ENCODE measurements around the gene STXBP2. TPM values are rescaled to one million over a fixed set of nuclear protein-coding genes. Genes with fewer than 3 reads are reported as not detected.

Gene STXBP2
- total and polyA plus RNA-seq, 7 donors: 0.55 to 4.5 (median 2.7) TPM

- H3K4me3 ChIP-seq: no peak overlapping the region
- DNase-seq (no peak), ATAC-seq (no peak)
- no peaks in the 10 kb centered on the region for H3K9me3 ChIP-seq
- peaks cover 0 to 4% (median 0%) of the 10 kb centered on the region in 3 donors for H3K27me3 ChIP-seq (ENCODE audit: insufficient read depth in 3 of 3, low read length in 2 of 3)
- TF ChIP-seq CTCF (IDR thresholded peaks at IDR 0.05): no peak
- no peaks in the 10 kb centered on the region for H3K4me1 ChIP-seq
- WGBS, 3 donors: 84 to 91% (median 90%) methylated on average over 16 to 20 of the region's 20 CpGs
- H3K27ac ChIP-seq: no peak overlapping the region
- no peaks in the 10 kb centered on the region for H3K36me3 ChIP-seq (ENCODE audit: insufficient read depth in 1 of 2, low read depth in 1 of 2)
- intact Hi-C loops (cut with DNase I): no loop called here
Observed at GRCh38 chr19:7644550-7644877, 7.6 kb downstream of the STXBP2 start.

- intact Hi-C loops (cut with DNase I): no loop called here
- no peak for ATAC-seq
- peaks cover 0 to 4% (median 0%) of the 10 kb centered on the region in 3 donors for H3K27me3 ChIP-seq (ENCODE audit: insufficient read depth in 3 of 3, low read length in 2 of 3)
- no peak overlapping the region for H3K27ac ChIP-seq
- no peak for DNase-seq
- H3K9me3 ChIP-seq: no peaks in the 10 kb centered on the region
- H3K36me3 ChIP-seq (ENCODE audit: insufficient read depth in 1 of 2, low read depth in 1 of 2): no peaks in the 10 kb centered on the region
- WGBS, 3 donors: 80 to 85% (median 83%) methylated on average over 14 of the region's 14 CpGs
- no peak for TF ChIP-seq CTCF (IDR thresholded peaks at IDR 0.05)
- H3K4me3 ChIP-seq: no peak overlapping the region
- no peaks in the 10 kb centered on the region for H3K4me1 ChIP-seq
Observed at GRCh38 chr19:7645163-7645562, 8.3 kb downstream of the STXBP2 start.

GRCh38 chr19:7645656-7646425 lies 8.9 kb downstream of the STXBP2 start:
- Histone ChIP-seq H3K27ac (no peak overlapping the region), H3K36me3 (ENCODE audit: insufficient read depth in 1 of 2, low read depth in 1 of 2) (no peaks in the 10 kb centered on the region), H3K9me3 (no peaks in the 10 kb centered on the region), H3K4me1 (no peaks in the 10 kb centered on the region), H3K27me3 (ENCODE audit: insufficient read depth in 3 of 3, low read length in 2 of 3) (peaks cover 0 to 4% (median 0%) of the 10 kb centered on the region in 3 donors), H3K4me3 (no peak overlapping the region)
- intact Hi-C loops (cut with DNase I): no loop called here
- WGBS, 3 donors: 54 to 57% (median 57%) methylated on average over 19 to 20 of the region's 20 CpGs
- ATAC-seq: no peak
- DNase-seq: no peak
- no peak for TF ChIP-seq CTCF (IDR thresholded peaks at IDR 0.05)

- DNase-seq: no peak
- Histone ChIP-seq H3K4me3 (no peak overlapping the region), H3K27me3 (ENCODE audit: insufficient read depth in 3 of 3, low read length in 2 of 3) (peaks cover 0 to 4% (median 0%) of the 10 kb centered on the region in 3 donors), H3K27ac (no peak overlapping the region), H3K4me1 (no peaks in the 10 kb centered on the region), H3K9me3 (no peaks in the 10 kb centered on the region), H3K36me3 (ENCODE audit: insufficient read depth in 1 of 2, low read depth in 1 of 2) (no peaks in the 10 kb centered on the region)
- intact Hi-C loops (cut with DNase I): no loop called here
- TF ChIP-seq CTCF (IDR thresholded peaks at IDR 0.05): no peak
- 66 to 83% (median 81%) methylated on average over 7 to 8 of the region's 8 CpGs for WGBS, 3 donors
- no peak for ATAC-seq
Observed at GRCh38 chr19:7646426-7646700, 9.5 kb downstream of the STXBP2 start.

GRCh38 chr19:7647156-7647555 lies 10.2 kb downstream of the STXBP2 start:
- no peak for ATAC-seq
- H3K27ac ChIP-seq: no peak overlapping the region

More at GRCh38 chr19:7647156-7647555, 10.2 kb downstream of the STXBP2 start:
- H3K27me3 ChIP-seq (ENCODE audit: insufficient read depth in 3 of 3, low read length in 2 of 3): peaks cover 0 to 4% (median 0%) of the 10 kb centered on the region in 3 donors
- H3K9me3 ChIP-seq: no peaks in the 10 kb centered on the region
- peaks cover under 1% of the 10 kb centered on the region for H3K4me1 ChIP-seq
- H3K36me3 ChIP-seq (ENCODE audit: insufficient read depth in 1 of 2, low read depth in 1 of 2): no peaks in the 10 kb centered on the region
- no peak for TF ChIP-seq CTCF (IDR thresholded peaks at IDR 0.05)
- intact Hi-C loops (cut with DNase I): no loop called here
- no peak overlapping the region for H3K4me3 ChIP-seq
- no peak for DNase-seq
- 84 to 91% (median 91%) methylated on average over 25 to 26 of the region's 26 CpGs for WGBS, 3 donors
